NCI-H345 treated with DMSO at 0.1 percent for 48 hours (cell line): Measurements from ENCODE around the gene TREML2.
A peak's percentile ranks its signal among the peaks of the same experiment; 100 is the strongest.
"Not testable (repeated sequence)": the region's sequence is repeated elsewhere in the genome, so short reads cannot be mapped to it uniquely, and the experiment has no call there.

Experiments used
- DNase-seq: peaks from one replicate; lab custom pipeline; 2025; ENCODE audit not compliant: unreplicated experiment; lab: John Stamatoyannopoulos, UW

TREML2 gene

DNA sequence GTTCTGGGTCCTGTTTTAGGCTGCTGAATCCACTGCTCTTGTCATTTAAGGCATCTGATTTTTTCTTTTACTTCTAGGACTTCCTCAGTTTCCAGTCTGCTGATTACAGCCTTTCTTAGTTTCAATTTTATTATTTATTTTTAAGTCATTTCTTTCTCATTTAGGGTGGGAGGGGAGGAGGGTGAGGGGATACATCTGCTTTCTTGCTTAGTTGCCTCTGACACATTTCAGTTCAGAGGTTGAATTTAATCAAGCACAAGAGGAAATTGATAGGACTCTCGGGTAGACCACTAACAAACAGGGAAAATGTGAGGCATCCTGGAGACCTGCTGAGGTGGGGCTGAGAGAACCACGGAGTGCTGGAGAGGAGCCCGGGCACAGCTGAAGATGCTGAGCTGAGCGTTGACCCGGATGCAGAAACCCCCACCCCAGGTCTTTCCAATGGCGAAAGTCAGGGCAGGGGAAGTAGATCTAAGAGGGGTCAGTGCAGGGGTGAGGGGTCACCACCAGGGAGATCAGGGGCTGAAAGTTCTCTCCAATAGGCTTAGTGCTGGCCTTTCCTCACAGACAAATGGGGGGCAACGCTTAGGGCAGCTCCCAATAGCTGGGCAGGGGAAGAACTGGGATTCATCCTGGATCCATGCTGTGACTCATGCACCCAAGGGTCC lies 7.6 kb upstream of the TREML2 start:
- DNase-seq, result no peak

DNA sequence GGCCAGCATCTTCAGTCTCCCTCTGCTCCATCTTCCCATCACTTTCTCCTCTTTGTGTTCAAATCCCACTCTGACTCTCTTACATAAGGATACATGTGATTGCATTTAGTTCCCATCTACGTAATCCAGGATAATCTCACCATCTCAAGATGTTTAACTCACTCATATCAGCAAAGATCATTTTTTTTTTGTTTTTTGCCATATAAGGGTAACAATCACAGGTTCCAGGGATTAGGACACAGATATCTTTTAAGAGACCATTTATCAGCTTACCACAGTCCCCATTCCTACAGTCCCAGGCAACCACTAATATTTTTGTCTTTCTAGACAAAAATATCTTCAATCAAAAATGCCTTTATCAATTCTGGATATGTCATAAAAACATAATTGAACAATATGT lies 3.2 kb upstream of the TREML2 start:
- DNase-seq, result no peak

DNA sequence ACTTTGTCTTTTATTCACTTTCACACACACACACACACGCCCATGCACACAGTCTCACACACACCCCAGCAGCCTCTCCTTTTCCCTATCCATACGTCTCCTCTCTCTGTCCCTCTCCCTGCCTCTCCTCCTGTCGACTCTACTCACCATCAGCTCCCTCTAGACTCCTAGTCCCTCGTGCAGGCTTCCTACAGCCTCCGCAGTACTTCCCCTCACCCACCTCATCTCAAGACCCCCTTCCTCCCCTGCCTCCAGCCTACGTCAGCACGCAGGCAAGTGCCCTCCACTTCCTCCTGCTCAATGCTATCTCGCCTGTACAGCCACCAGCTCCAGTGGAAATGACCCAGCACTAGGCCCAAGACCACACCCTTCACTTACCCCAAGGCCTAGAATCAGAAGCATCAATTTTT lies 820 bp upstream of the TREML2 start:
- no peak for DNase-seq

DNA sequence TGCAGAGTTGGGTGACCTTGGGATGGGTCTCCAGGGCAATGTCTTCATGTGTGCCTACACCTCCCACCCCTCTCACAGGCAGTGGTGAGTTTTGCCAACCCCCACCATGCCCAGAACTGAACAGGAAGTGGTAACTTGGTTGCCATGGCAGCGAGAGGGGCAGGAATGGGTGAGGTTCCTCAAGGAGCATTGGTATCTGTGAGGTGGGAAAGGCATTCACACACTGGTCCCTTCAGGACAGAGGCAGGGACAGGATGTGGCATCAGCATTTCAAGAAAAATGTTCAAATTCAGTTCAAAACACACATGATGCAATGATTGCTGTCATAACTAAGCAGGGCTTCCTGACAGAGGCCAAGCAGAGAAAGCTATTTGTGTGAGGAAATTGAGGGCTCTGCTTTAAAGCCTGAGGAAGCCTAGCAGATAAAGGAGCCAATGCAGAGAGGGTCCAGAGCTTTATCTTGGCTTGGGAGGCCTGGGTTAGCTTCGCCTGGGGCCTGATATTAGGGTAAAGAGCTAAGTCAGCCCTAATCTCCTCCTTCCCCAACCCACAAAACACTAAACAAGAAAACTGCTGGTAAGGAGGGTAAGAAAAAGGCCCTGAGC lies 551 bp downstream of the TREML2 start:
- DNase-seq, result no peak

DNA sequence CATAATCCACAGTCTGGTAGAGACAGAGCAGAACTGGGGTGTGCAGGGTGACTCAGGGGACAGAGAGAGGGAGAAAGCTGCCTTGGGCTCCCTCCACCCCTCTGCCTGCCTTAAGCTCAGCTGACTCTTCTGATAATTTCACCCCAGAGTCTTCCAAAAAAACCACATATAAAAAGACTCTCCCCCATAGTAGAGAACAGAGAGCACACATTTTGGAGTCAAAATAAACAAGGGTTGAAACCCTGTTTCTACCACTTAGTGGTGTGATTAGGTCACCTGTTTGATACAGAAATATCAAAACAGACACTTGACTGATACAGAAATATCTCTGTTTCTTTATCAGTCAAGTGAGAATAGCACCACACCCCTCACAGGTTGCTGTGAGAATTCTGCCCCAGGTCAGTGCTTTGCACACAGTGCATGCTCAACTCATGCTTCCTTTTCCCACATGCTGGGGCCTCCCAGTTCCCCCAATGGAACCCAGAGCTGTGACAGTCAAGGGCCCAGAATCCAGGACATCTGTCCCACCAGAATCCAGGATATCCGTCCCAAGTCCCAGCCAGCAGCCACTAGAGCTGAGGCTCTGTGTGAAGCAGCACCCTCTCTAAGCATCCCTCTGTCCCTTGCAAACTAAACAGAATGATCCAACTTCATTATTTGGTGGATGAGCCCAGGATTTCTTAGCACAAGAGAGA lies 1.2 kb downstream of the TREML2 start:
- DNase-seq, result no peak

DNA sequence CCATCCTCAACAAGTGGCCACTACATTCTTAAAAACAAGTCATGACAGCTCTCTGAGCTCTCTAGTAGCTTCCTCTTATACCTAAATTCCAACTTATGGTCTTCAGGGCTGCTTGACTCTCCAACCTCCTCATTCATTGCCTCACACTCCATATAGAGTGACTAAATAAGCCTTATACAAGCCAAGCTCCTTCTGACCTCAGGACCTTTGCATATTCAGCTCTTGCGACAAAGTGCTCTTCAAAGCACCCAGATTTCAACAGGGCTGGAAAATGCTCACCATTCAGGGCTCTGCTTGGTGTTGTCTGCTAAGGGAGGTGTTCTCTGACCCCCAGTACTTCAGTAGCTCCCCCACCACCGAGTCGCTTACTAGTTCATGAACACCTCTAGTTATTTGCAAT lies 3.7 kb downstream of the TREML2 start:
- no peak for DNase-seq

DNA sequence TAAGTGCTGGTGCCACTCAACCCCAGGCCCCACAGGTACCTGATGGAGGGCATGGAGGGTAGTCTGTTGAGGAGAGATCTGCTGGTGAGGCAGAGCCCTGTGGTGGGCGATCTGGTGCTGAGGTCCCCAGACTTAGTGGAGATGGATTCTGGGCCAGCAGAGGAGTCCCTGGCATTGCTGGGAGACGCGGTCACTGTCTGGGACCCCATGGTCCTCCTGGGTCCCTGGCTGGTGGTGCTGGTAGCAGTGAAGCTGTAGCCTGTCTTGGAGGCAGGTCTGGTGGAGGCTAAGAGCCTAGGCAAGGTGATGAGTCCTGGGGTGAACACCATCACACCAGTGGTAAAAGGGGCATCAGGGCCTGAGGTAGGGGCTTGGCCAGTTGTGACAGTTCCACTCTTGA lies 6.6 kb downstream of the TREML2 start:
- no peak for DNase-seq

DNA sequence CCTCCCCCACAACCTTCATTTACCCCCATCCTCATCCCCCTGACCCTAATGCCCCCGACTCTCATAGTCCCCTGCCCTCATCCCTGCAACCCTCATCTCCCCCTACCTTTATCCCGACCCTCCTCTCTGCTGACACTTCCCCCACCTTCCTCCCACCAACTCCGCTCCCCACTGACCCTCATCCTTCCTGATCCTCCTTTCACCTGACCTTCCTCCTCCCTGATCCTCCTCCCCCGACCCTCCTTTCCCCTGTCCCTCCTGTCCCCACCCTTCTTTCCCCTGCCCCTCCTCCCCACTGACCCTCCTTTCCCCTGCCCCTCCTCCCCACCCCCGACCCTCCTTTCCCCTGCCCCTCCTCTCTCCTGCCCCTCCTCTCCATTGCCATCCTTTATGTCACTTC lies 7.1 kb downstream of the TREML2 start:
- no peak for DNase-seq

DNA sequence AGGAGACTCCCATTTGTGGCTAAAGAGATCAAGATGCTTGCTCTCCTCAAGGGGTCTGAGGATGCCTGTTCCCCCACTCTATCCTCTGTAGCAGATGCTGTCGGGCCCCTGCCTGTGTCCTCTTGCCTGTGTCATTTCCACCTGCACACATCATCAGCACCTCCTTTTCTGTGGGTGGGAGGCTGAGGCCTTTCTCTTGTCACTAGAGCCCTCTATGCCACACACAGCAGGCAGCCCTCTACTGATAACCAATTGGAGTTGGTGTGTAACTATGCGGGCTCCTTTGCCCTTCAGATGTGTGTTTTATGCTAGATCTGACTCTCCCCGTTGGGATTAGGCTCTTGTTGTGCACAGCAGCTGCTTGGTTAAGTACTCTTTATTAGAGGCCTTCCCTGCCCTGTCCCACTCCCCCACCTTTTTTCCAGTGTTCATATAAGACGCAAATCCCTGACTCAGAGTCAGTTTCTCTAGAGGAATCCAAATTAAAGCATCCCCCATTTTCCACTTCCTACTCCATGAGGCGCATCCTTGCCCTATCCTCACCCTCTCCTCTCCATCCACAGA lies 7.7 kb downstream of the TREML2 start:
- DNase-seq, result no peak

DNA sequence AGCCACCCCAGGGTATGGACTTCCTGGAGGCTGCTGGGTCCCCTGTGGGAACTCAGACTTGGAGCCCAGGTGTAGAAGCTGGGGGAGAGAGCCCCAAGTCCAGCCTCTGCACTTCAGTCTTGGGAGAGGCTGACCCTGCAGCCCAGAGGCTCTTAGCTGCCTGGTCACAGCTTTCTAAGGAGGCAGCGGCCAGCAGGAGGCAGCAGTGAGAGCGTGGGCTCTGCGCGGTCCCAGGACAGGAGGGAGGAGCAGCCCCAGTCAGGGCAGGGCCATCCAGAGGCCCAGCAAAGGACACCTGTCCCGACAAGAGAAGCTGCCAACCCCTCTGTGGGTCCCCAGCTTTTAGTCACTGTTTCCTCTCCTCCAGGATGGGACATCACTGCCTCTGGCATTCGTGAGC lies 9.4 kb downstream of the TREML2 start:
- no peak for DNase-seq

DNA sequence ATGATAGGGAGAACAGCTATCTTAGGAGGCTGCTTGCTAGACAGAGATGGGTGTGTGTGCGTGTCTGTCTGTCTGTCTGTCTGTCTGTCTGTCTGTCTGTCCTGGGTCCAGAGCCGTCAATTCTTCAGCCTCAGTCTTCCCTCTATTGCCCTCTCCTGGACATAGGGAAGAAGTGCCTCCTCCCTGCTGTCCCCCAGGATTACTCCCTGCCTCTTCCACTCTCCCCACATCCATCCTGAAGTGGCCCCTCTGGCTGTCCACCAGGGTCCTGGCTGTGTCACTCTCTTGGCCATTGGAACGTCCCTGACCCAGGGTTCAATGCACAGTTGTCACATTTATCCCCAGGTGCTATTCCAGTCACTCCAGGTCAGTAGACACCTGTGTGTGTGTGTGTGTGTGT lies 10.2 kb downstream of the TREML2 start:
- DNase-seq, result no peak

DNA sequence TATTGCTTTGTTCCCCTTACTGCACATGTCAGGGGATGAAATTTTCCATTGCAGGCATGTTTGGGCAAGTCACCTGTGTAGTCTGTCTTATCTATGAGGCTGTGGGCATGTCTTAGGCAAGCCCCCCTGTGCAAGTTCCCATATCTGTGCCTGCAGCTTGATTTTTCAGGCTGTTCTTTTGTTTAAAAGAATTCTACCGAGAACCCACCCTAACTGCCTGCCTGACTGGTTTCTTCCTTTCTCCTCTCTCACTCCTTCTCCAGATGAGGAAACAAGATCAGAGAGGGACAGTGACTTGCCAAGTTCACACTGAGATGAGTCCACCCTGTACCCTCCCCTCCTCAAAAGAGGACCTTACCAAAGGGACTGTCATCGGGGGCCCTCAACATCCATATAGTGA lies 11.0 kb downstream of the TREML2 start:
- DNase-seq, result no peak

DNA sequence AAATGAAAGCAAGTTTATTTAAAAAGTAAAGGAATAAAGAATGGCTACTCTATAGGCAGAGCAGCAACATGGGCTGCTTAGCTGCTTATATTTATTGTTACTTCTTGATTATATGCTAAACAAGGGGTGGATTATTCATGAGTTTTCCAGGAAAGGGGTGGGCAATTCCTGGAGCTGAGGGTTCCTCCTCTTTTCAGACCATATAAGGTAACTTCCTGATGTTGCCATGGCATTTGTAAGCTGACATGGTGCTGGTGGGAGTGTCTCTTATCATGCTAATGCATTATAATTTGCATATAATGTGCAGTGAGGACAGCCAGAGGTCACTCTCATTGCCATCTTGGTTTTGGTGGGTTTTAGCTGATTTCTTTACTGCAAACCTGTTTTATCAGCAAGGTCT lies 11.9 kb downstream of the TREML2 start:
- DNase-seq, result not testable (repeated sequence)

DNA sequence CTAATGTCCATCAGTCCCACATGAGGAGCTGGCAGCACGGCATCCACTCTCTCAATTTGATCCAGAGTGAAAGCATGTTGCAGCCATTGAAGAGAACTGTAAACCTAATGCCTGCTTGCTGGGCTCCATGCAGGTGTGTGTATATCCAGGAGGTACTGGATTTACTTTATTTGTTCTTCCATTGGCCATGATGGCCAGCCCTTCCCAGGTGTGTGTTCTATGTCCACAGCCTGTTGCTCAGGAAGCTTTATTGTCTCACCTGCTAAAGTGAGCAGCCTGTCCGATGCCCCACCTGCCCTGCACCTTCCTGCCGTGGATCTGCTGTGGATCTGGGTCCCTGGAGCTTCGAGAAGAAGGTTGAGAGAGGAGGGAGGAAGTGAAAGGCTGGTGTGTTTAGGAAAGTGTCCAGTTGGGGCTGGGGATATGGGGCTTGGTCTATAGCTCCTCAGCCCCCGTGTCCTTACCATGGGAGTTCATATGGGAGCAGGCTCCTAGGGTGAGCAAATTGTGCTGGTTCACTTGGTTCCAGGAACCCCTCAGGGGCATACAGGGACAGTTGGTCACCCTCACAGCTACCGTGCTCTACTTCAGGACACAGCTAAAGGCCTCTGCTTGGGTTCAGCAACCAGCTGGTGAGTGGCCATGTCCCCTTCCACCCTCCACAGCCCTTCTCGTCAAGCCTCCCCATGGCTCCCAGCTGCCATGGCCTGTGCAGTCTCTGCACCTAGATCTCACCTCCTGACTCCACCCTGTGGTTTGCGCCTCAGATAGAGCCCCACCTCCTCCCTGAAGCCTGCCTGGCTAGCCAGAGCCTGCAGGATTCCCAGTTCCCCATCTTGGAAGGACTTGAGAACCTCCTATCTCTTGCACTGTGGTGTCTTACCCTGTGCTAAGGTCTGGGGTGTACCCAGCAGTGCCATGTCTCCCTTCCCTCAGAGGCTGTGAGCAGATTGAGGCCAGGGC lies 12.7 kb downstream of the TREML2 start:
- DNase-seq, result no peak

DNA sequence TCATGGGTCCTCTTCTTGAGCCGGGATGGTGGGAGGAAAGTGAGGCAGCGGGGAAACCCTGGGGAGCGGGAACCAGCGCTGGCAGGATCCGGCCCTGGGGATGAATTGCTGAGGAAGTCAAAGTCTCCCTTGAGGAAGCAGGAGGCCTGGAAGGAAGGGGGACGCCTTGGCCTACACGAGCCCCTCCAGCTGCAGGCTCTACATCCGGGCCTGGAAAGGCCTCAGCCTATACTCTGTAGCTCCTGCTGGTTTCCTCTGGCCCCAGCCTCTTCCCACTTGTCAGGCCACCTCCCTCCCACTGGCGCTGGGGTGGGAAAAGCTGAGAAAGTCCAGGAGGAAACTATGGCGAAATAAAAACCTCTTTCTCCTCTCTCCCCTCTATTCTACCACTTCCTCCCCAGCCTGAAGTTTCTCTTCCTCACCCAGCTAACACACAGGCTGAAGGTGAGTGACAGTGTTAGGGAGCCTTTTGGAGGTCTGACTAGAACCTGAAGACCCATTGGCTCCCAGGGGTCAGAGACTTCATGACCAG lies 14.9 kb downstream of the TREML2 start:
- DNase-seq, result no peak

DNA sequence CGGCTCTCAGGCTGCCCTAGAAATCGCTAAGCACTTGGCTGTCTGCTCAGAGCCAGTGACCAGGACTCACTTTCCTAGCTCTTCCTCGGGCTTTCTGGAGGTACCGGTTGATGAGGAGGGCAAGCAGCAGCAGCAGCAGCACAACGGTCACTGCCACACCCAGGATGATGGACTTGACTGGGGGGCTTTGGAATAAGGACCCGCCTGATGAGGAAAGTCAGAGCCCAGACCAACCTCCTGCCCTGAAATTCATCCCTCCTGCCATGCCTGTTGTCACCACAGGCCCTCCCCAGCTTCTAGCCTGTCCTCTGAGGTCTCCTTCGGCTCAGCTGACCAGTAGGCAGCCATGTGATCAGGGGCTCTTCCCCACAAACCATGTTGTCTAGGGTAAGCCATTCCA lies 16.2 kb downstream of the TREML2 start:
- no peak for DNase-seq

DNA sequence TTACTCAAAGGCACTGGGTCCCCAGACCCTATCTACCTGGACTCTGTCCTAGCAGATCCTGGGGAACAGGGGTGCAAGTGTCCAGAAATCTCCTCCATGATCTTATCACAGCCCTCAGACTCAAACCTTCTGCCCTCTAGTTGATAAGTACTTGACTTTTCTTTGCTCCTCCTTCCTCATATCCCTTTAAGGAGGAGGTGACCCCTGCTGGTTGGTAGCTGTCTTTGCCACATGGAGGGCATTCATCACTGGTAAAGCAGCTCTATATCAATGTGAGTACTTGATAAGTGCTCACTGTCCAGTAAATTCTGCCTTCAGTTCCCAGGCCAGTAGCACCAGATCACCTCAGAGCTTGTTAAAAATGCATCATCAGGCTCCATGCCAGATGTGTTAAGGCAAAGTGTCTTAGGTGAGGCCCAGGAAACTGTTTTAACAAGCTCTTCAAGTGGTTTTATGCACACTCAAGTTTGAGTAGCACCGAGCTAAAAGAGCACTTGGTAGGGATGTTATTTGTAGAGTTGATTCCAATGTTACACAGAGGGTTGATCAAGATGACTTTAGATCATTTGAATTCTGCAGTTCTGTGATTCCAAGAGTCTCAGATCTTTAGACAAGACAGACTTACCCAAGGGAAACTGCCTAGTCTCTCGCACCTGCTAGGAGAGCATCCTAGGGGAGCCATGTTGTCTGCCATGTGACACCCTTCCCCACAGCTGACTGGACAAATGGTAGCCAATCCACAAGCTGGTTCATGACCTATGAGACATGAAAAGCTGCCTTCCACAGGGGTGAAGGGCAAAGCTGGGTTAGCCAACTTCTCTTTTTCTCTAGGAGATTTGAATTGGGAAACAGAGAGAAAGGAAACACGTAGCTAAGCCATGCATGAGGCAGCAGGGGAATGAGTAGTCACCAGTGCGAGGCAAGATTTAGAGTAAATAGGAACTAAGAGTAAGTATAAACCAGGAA lies 18.6 kb downstream of the TREML2 start:
- peak; percentile 11 for DNase-seq

DNA sequence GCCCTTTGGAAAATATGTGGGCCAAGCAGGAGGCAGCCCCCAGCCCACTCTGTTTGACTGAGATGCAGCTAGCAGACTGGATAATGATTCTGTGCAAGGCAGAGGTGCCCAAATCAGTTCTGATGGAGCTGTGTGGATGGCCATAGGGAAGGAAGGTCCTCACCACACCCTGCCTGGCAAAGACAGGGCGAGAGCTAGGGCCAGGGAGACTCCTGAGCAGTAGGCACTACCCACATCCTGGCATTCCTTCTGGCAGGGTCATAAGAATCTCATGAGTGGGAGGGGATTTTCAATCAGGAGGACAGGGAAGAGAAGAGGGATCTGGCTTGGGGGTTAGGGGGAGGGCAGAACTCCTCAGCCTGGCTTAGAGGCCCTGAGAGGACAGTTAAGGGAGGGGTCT lies 19.4 kb downstream of the TREML2 start:
- DNase-seq, result no peak

DNA sequence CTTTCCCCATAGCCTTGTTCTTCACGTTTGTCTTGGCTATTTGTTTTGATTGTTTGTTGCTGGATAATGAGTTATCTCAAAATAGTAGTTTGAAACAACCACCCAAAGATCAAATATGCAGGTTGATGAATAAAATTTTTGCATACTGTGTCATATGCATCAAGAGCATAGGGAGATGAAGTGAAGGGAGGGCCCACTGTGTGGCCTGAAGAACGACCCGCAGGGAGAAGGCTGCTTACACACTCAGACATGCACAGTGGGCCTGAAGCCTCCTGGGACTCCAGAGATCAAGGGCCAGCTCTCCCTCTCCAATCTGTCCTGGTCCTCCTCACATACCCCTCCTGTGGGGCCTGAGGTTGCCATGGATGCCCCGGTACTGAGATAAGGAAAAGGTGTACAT lies 21.8 kb downstream of the TREML2 start:
- no peak for DNase-seq

DNA sequence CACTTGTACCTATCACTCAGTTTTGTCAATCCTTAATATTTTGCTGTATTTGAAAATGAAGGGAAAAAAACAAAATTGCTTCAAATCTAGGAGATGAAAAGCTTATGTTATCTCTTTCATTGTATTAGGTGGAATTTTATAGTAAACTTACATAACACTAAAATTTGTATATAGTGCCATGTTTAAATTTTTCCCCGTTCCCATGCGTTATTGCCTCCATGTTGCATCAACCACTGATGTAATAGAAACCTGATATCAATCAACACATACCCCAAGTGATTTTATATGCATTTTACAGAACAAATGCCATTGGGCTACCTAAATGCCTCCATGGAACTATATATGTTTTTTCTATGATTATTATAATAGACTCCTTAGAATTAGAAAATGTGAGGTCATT lies 23.3 kb downstream of the TREML2 start:
- DNase-seq, result no peak
